Measurements from ENCODE around the gene ALPP. TPM values are rescaled to one million over a fixed set of nuclear protein-coding genes. Genes with fewer than 3 reads are reported as not detected.

The ALPP gene
- total RNA-seq, 6 experiments from 2014 or later, result not detected

DNA sequence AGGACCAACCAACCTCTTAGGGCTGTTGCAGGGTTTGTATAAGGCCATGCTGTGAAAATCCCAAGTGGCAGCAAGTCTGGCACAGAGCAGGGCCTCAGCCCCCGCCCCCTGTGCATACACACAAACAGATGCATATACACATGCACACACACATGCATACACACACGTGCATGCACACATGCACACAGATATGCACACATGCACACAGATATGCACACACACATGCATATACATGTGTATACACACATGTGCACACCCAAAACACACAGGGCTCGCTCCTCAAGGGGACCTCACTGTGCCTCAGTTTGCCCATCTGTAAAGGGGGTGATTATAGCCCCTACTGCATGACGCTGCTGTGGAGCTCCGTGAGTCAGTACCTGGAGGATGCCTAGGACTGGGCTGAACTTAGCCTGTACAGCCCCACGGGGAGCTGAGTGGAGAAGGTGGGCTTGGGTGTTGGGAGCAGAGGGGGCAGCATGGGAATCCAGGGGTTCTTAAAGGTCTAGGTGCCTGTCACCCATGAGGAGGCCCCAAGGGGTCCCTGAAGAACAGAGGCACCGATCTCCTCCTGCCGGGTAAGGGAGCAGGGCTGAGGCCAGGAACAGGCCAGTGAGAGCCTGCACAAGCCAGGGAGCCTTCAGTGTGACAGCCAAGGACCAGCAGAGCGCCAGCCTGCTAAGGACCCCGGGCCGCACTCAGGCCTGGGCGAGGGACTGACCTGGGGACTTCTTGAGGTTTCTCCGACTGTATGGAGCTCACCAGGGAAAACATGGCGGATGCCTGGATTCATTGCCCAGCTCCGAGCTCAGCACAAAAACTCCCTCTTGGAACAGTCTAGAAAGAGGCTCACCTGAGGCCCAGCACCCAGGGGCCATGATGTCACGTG is 53.4 kb downstream of the ALPP start:
- no peak for DNase-seq
- no peaks in the 10 kb centered on the region for H3K9me3 Mint-ChIP-seq
- TF ChIP-seq, protein P1, sequence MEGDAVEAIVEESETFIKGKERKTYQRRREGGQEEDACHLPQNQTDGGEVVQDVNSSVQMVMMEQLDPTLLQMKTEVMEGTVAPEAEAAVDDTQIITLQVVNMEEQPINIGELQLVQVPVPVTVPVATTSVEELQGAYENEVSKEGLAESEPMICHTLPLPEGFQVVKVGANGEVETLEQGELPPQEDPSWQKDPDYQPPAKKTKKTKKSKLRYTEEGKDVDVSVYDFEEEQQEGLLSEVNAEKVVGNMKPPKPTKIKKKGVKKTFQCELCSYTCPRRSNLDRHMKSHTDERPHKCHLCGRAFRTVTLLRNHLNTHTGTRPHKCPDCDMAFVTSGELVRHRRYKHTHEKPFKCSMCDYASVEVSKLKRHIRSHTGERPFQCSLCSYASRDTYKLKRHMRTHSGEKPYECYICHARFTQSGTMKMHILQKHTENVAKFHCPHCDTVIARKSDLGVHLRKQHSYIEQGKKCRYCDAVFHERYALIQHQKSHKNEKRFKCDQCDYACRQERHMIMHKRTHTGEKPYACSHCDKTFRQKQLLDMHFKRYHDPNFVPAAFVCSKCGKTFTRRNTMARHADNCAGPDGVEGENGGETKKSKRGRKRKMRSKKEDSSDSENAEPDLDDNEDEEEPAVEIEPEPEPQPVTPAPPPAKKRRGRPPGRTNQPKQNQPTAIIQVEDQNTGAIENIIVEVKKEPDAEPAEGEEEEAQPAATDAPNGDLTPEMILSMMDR (IDR thresholded peaks at IDR 0.05), result no peak
- H3K4me1 Mint-ChIP-seq (ENCODE audit: low read depth), result no peaks in the 10 kb centered on the region
- no peak overlapping the region for H3K27ac Mint-ChIP-seq
- H3K36me3 Mint-ChIP-seq (ENCODE audit: low read depth), result no peaks in the 10 kb centered on the region
- H3K27me3 Mint-ChIP-seq (ENCODE audit: insufficient read depth), result peaks cover 27% of the 10 kb centered on the region
- H3K4me3 Mint-ChIP-seq, result no peak overlapping the region

Other genes with a start within 250 kb of the ALPP start
- not detected for gene ALPG, start 28.1 kb downstream of the ALPP start, total RNA-seq (2021; fragmentation: NEBNext Ultra II Directional; extraction: Animal tissue kit (Norgen Biotek cat#: 25700))
- gene ALPI, start 77.4 kb downstream of the ALPP start, total RNA-seq (2021; fragmentation: NEBNext Ultra II Directional; extraction: Animal tissue kit (Norgen Biotek cat#: 25700)), result not detected
- gene ECEL1, start 109.1 kb downstream of the ALPP start, total RNA-seq (2021; fragmentation: NEBNext Ultra II Directional; extraction: Animal tissue kit (Norgen Biotek cat#: 25700)), result not detected
- not detected for gene PRSS56, start 141.6 kb downstream of the ALPP start, total RNA-seq (2021; fragmentation: NEBNext Ultra II Directional; extraction: Animal tissue kit (Norgen Biotek cat#: 25700))
- gene CHRND, start 147.4 kb downstream of the ALPP start, total RNA-seq (2021; fragmentation: NEBNext Ultra II Directional; extraction: Animal tissue kit (Norgen Biotek cat#: 25700)), result not detected
- gene CHRNG, start 160.9 kb downstream of the ALPP start, total RNA-seq (2021; fragmentation: NEBNext Ultra II Directional; extraction: Animal tissue kit (Norgen Biotek cat#: 25700)), result not detected
- 1 to 10 TPM; 2.9 to 3.7 (median 3.1) TPM for gene TIGD1, start 171.8 kb downstream of the ALPP start, total RNA-seq (2021; fragmentation: NEBNext Ultra II Directional; extraction: Animal tissue kit (Norgen Biotek cat#: 25700))
- 10 to 100 TPM; 79.7 to 89.7 (median 83.8) TPM for gene EIF4E2, start 171.9 kb downstream of the ALPP start, total RNA-seq (2021; fragmentation: NEBNext Ultra II Directional; extraction: Animal tissue kit (Norgen Biotek cat#: 25700))

All from HFFc6 (cell line).